Measurements from ENCODE around the gene MACROD1. TPM values are rescaled to one million over a fixed set of nuclear protein-coding genes. Genes with fewer than 3 reads are reported as not detected.

Gene MACROD1
- total and polyA plus RNA-seq, 2 donors (not counting 1 experiment from before 2014, with no cell fraction given) = 2.7 to 8.6 TPM

GRCh38 chr11:64181506-64182411 is 15.8 kb upstream of the MACROD1 start:
- WGBS (ENCODE audit: insufficient coverage) = 29% methylated on average over 12 of the region's 17 CpGs
- intact Hi-C loops (cut with micrococcal nuclease) = no loop called here
- ChIA-PET CTCF (interaction anchor here (0.7 to 1.0 kb wide), 2 partner anchors 119 to 120 kb away, joined by 3 read pairs; no protein-coding TSS in a partner anchor), POLR2A (interaction anchor here (0.6 to 0.7 kb wide), 4 partner anchors 11 to 247 kb away, joined by 3 to 4 read pairs (median 3); no protein-coding TSS in a partner anchor)
- H3K79me2 ChIP-seq (ENCODE audit: control insufficient read depth, insufficient read depth, low read length) = peaks cover 43% of the 10 kb centered on the region
- peak overlapping the region; percentile 32 for H3K27ac Mint-ChIP-seq
- H3K27ac ChIP-seq (ENCODE audit: low read length in 2 of 2) = no peak overlapping the region
- no peak overlapping the region for H3K4me3 ChIP-seq (ENCODE audit: control extremely low read depth in 1 of 5, extremely low read depth in 1 of 5, insufficient read depth in 1 of 5, low read depth in 2 of 5, low read length in 4 of 5)
- H4K20me1 ChIP-seq (ENCODE audit: control insufficient read depth, insufficient read depth, low read length, poor library complexity, severe bottlenecking) = no peaks in the 10 kb centered on the region
- no peak for TF ChIP-seq CTCF (IDR thresholded peaks at IDR 0.05)
- TF ChIP-seq EZH2 (IDR thresholded peaks at IDR 0.05; ENCODE audit: borderline replicate concordance, insufficient read depth, low read depth, low read length, poor library complexity, severe bottlenecking) = no peak
- no peaks in the 10 kb centered on the region for H3K27me3 Mint-ChIP-seq
- H3K9me3 Mint-ChIP-seq (ENCODE audit: insufficient read depth) = no peaks in the 10 kb centered on the region
- peak overlapping the region; percentile 47 for H2AFZ ChIP-seq (ENCODE audit: insufficient read depth, low read depth, low read length, poor library complexity, severe bottlenecking)
- DNase-seq (no peak), ATAC-seq (ENCODE audit: low read depth) (no peak)
- peak overlapping the region; percentile 35 for H3K4me2 ChIP-seq (replicated peaks; ENCODE audit: low read depth, low read length, poor library complexity, severe bottlenecking)
- peaks cover 0 to 2% of the 10 kb centered on the region in 2 experiments for H3K36me3 ChIP-seq (replicated peaks in 1 of 2; ENCODE audit: control extremely low read depth in 1 of 2, control insufficient read depth in 1 of 2, extremely low read depth in 1 of 2, insufficient read depth in 2 of 2, low read length in 1 of 2)
- no peak overlapping the region for H3K9ac ChIP-seq (ENCODE audit: low read length)
- H3K9me3 ChIP-seq (ENCODE audit: control extremely low read depth in 1 of 3, control insufficient read depth in 2 of 3, insufficient read depth in 1 of 3, low read length in 2 of 3) = no peaks in the 10 kb centered on the region
- peak overlapping the region; percentile 34 for H3K4me3 Mint-ChIP-seq
- H3K4me1 ChIP-seq (ENCODE audit: control insufficient read depth in 2 of 2, insufficient read depth in 2 of 2, low read length in 2 of 2) = peaks cover 18 to 31% of the 10 kb centered on the region in 2 donors
- H3K4me1 Mint-ChIP-seq = peaks cover 38% of the 10 kb centered on the region
- H3K27me3 ChIP-seq (replicated peaks in 1 of 4; ENCODE audit: control extremely low read depth in 1 of 4, control insufficient read depth in 3 of 4, insufficient read depth in 4 of 4, low read length in 3 of 4) = no peaks in the 10 kb centered on the region

- intact Hi-C loops (cut with micrococcal nuclease) = no loop called here
- H3K27ac ChIP-seq (ENCODE audit: low read length in 2 of 2) = no peak overlapping the region
- no peaks in the 10 kb centered on the region for H3K27me3 ChIP-seq (replicated peaks in 1 of 4; ENCODE audit: control extremely low read depth in 1 of 4, control insufficient read depth in 3 of 4, insufficient read depth in 4 of 4, low read length in 3 of 4)
- 94% methylated on average over 5 of the region's 5 CpGs for whole genome bisulfite sequencing (ENCODE audit: insufficient coverage)
- H3K4me1 Mint-ChIP-seq = peaks cover 36% of the 10 kb centered on the region
- ATAC-seq (ENCODE audit: low read depth) (no peak), DNase-seq (no peak)
- CTCF ChIA-PET = no interaction called here
- POLR2A ChIA-PET = no interaction called here
- peaks cover 0 to 2% of the 10 kb centered on the region in 2 experiments for H3K36me3 ChIP-seq (replicated peaks in 1 of 2; ENCODE audit: control extremely low read depth in 1 of 2, control insufficient read depth in 1 of 2, extremely low read depth in 1 of 2, insufficient read depth in 2 of 2, low read length in 1 of 2)
- H3K4me3 Mint-ChIP-seq = no peak overlapping the region
- H3K4me3 ChIP-seq (ENCODE audit: control extremely low read depth in 1 of 5, extremely low read depth in 1 of 5, insufficient read depth in 1 of 5, low read depth in 2 of 5, low read length in 4 of 5) = no peak overlapping the region
- peaks cover 18 to 31% of the 10 kb centered on the region in 2 donors for H3K4me1 ChIP-seq (ENCODE audit: control insufficient read depth in 2 of 2, insufficient read depth in 2 of 2, low read length in 2 of 2)
- no peak overlapping the region for H2AFZ ChIP-seq (ENCODE audit: insufficient read depth, low read depth, low read length, poor library complexity, severe bottlenecking)
- H3K79me2 ChIP-seq (ENCODE audit: control insufficient read depth, insufficient read depth, low read length) = peaks cover 43% of the 10 kb centered on the region
- no peaks in the 10 kb centered on the region for H3K9me3 ChIP-seq (ENCODE audit: control extremely low read depth in 1 of 3, control insufficient read depth in 2 of 3, insufficient read depth in 1 of 3, low read length in 2 of 3)
- H3K27me3 Mint-ChIP-seq = no peaks in the 10 kb centered on the region
- H3K27ac Mint-ChIP-seq = no peak overlapping the region
- H3K4me2 ChIP-seq (replicated peaks; ENCODE audit: low read depth, low read length, poor library complexity, severe bottlenecking) = no peak overlapping the region
- no peaks in the 10 kb centered on the region for H3K9me3 Mint-ChIP-seq (ENCODE audit: insufficient read depth)
- H3K9ac ChIP-seq (ENCODE audit: low read length) = no peak overlapping the region
- H4K20me1 ChIP-seq (ENCODE audit: control insufficient read depth, insufficient read depth, low read length, poor library complexity, severe bottlenecking) = no peaks in the 10 kb centered on the region
- no peak for TF ChIP-seq EZH2 (IDR thresholded peaks at IDR 0.05; ENCODE audit: borderline replicate concordance, insufficient read depth, low read depth, low read length, poor library complexity, severe bottlenecking)
- no peak for TF ChIP-seq CTCF (IDR thresholded peaks at IDR 0.05)
Measured at GRCh38 chr11:64180891-64181290, 15.0 kb upstream of the MACROD1 start.

All from B cell (primary cell).